Left lobe of liver (tissue), 2 donors: ENCODE data around the gene ANKRD11. TPM values are rescaled to one million over a fixed set of nuclear protein-coding genes. Genes with fewer than 3 reads are reported as not detected.
"Not testable (repeated sequence)": the region's sequence is repeated elsewhere in the genome, so short reads cannot be mapped to it uniquely, and the experiment has no call there.

Experiments
- ATAC-seq: fragments of 200-7000 bp; cut with Tn5 transposase; one replicate; pipeline ENCODE4 v1.9.1; 2020; ENCODE audit warnings: mild to moderate bottlenecking, moderate library complexity
- DNase-seq: peaks from one replicate; pipeline ENCODE4 v3.0.0-alpha.2; 2020; ENCODE audit warnings: low spot score
- total RNA-seq: library from RNA; stranded (reverse); gene quantifications from one replicate; pipeline ENCODE4 v1.2.1, GENCODE V29; 2021
- donor health status: DM: no; HTN: no; CAD: no; lungs with moderate emphysema.
- donor health status: DM: no; HTN: yes; CAD: no.

ANKRD11 gene
- total RNA-seq, 1 donor from 2014 or later = 50.7 TPM

DNA sequence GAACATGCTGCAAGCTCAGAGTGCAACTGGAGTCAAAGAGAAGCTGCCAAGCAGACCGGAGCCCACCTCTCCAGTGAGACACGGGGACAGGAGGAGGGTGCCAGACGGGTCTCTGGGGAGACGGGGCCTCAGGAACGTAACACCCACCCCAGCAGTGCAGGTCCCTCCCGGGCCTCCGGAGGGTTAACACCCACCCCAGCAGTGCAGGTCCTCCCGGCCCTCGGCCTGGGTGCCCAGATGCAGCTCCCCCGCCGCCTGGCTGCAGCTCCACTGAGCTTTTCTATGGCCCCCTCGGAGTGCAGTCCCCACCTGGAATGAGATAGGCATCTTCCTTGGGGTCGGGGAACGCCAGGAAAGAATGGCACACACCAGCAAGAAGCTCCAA, 182.9 kb downstream of the ANKRD11 start:
- DNase-seq = no peak
- ATAC-seq = no peak

DNA sequence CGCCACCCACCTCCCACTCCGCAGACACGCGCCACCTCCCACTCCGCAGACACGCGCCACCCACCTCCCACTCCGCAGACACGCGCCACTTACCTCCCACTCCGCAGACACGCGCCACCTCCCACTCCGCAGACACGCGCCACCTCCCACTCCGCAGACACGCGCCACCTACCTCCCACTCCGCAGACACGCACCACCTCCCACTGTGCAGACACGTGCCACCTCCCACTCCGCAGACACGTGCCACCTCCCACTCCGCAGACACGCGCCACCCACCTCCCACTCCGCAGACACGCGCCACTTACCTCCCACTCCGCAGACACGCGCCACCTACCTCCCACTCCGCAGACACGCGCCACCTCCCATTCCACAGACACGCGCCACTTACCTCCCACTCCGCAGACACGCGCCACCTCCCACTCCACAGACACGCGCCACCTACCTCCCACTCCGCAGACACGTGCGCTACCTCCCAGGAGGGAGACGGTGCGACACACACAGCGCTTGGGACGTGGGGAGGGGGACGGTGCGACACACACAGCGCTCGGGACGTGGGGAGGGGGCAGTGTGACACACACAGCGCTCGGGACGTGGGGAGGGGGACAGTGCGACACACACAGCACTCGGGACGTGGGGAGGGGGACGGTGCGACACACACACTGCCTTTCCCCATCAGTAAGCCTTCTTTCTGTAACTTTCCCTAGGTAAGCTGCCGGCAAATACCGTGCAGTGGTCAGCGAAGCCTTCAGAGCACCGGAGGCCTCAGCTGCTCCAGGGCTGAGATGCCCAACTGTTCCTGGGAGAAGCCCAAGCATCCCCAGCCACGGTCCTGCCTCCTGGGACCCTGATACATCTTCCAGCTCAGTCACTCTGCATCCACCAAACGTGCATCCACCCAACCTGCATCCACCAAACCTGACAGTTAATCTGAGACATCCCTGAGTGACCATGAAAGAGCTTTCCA, 183.6 kb downstream of the ANKRD11 start:
- not testable (repeated sequence) for ATAC-seq

DNA sequence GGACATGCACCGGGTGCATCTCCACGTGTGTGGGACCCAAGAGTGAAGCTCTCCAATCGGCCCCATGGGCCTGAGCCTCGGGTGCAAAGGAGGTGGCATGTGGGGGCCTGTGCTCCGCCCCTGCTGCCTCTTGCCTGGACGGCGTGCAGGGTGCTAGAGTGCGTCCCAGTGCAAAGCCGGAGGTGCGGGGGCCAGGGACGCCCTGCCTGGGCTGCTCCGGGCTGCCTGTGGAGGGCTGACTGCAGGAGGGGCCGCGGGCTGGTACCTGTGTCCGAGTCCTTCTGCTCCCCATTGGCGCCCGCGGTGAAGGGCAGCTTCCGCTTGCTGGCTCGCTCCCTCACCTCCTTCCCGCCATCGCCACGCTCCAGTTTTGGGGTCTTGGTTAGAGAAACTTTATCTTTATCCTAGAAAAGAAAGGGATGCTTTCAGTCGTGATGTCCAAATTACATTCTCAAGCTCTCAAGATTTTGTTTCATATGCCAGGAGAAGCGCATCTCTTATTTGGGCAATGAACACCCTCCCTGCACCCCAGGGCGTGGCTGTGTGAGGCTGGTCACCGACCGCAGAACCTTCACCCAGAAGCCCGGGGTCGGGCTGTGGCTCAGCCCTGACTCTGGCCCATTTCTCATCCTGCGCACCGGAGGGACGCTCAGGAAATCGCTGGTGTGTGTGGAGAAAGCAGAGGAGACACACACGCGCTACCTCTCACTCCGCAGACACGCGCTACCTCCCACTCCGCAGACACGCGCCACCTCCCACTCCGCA, 185.2 kb downstream of the ANKRD11 start:
- ATAC-seq = no peak
- no peak for DNase-seq

More for the DNA sequence above, 183.6 kb downstream of the ANKRD11 start:
- not testable (repeated sequence) for DNase-seq

- ATAC-seq = no peak
Observed at GRCh38 chr16:89304181-89304851, 186.0 kb downstream of the ANKRD11 start.

GRCh38 chr16:89303617-89304016, 186.7 kb downstream of the ANKRD11 start:
- DNase-seq (no peak), ATAC-seq (no peak)

More at GRCh38 chr16:89304181-89304851, 186.0 kb downstream of the ANKRD11 start:
- no peak for DNase-seq

DNA sequence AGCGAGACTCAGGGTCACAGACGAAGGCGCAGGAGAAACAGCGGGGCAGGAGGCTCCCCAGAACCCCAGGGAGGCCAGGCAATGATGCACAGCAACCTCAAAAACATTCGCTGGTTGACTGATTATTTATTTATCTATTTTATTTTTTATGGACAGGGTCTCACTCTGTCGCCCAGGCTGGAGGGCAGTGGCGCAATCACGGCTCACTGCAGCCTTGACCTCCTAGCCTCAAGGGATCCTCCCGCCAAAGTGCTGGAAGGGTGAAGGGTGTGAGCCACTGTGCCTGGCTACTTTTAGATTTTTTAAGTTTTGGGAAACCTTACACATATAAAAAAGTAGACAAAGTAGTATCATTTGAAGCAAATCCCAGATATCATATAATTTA, 189.4 kb downstream of the ANKRD11 start:
- no peak for ATAC-seq

GRCh38 chr16:89300311-89300975, 189.9 kb downstream of the ANKRD11 start:
- DNase-seq = no peak
- peak; percentile 17 for ATAC-seq

More for the DNA sequence above, 189.4 kb downstream of the ANKRD11 start:
- DNase-seq = no peak

GRCh38 chr16:89299357-89300111, 190.8 kb downstream of the ANKRD11 start:
- not testable (repeated sequence) for DNase-seq

GRCh38 chr16:89298623-89299225, 191.6 kb downstream of the ANKRD11 start:
- no peak for DNase-seq

More at GRCh38 chr16:89299357-89300111, 190.8 kb downstream of the ANKRD11 start:
- ATAC-seq = not testable (repeated sequence)

GRCh38 chr16:89297910-89298545, 192.3 kb downstream of the ANKRD11 start:
- no peak for DNase-seq
- ATAC-seq = no peak

More at GRCh38 chr16:89298623-89299225, 191.6 kb downstream of the ANKRD11 start:
- ATAC-seq = no peak

- ATAC-seq (no peak), DNase-seq (no peak)
Observed at GRCh38 chr16:89297156-89297874, 193.0 kb downstream of the ANKRD11 start.

GRCh38 chr16:89295915-89296314, 194.4 kb downstream of the ANKRD11 start:
- DNase-seq = no peak
- ATAC-seq = no peak

DNA sequence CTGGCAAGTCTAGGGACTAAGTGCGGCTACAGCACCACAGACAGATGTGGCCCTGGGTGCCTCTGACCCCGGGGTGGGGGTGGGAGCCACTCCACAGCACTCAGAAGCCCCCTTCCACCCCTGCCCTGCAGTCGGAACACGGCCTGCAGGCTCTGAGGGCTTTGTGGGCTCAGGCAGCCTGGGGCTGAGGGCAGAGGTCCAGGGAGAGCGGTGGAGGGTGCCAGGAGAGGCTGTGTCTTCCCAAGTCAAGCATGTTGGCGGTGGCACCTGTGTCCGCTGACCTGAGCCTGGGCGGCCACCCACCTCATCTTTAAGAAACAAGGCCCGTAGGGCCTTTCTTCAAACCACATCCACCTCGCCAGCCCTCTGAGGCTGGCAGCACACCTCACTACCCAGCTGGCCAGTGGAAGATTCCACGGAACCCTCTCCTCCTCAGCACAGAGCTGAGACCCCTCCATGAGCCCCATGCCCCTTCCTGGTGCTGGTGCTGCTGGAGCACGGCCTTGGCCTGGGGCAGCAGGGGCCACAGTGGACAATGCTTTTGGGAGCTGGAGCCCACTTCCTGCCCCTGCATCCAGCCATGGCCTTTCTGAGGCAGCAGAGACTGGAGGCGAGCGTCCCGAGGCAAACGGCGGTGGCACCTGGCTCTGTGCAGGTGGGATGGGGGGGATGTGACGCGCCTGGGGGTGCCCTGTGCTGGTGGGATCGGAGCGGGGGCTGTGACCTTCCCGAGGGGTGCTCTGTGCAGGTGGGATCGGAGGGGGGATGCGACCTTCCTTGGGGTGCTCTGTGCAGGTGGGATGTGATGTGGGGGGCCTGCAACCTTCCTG, 195.1 kb downstream of the ANKRD11 start:
- ATAC-seq (no peak), DNase-seq (no peak)

- no peak for DNase-seq
- no peak for ATAC-seq
Observed at GRCh38 chr16:89294486-89294885, 195.9 kb downstream of the ANKRD11 start.

DNA sequence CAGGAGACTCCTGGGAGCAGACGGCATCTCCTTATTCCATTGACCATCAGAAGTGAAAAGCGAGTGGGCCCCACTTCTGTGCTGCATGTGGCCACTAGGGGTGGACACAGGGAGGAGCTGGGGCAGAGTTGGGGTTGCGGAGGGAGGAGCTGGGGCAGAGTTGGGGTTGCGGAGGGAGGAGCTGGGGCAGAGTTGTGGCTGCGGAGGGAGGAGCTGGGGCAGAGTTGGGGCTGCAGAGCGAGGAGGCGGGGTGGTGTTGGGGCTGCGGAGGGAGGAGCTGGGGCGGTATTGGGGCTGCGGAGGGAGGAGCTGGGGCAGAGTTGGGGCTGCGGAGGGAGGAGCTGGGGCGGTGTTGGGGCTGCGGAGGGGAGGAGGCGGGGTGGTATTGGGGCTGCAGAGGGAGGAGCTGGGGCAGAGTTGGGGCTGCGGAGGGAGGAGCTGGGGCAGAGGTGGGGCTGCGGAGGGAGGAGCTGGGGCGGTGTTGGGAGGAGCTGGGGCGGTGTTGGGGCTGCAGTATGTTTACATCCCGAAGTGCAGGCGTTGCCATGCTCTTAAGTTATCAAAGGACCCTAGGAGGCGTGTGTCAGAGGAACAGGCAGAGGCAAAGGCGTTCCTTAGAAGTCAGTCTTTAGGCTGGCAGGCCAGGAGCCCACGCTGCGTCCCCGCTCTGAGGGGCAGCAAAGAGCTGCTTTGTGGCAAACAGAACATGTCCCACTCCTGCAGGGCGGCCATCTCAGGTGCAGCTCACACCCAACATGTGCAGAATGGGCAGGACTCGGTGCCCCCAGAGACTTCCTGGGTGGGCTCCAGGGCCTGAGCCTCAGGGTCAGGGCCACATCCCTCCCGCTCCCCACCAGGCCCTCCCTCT, 196.9 kb downstream of the ANKRD11 start:
- no peak for DNase-seq
- ATAC-seq = no peak

DNA sequence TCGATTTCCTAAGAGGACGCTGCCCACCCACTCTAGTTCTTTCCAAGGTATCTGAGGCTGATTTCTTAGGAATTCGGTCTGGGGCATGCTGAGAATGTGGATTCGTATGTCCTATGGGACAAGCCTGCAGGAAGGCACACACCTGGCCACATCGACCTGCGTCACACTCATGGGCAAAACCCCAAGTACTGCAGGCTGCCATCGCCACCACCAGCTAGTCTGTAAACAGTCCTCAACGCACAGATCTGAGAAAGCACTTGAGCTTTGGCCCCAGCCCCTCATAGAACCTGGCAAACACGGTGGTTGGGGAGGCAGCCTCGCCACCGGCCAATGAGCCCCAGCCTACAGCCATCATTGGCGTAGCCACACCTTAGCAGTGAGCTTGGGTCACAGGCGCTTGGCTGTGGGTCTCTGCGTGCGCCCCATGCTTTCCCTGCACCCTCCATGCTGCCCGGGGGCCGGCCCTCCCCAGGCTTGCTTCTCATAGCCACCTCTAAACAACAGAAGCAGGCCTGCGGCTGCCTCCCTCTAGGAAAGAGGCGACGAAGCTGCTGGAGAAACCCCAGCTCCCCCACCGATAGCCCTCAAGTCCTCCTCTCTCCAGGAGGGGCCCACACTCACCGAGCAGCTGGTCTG, 197.8 kb downstream of the ANKRD11 start:
- ATAC-seq = no peak
- DNase-seq = no peak
